ENCODE measurements around the gene TEKT2. TPM values are rescaled to one million over a fixed set of nuclear protein-coding genes. Genes with fewer than 3 reads are reported as not detected.

TEKT2 gene
- total and polyA plus RNA-seq, 2 of the 8 experiments (the other 6 are each of a cell fraction or from before 2014, with no cell fraction given), result 1.6 to 1.7 TPM

DNA sequence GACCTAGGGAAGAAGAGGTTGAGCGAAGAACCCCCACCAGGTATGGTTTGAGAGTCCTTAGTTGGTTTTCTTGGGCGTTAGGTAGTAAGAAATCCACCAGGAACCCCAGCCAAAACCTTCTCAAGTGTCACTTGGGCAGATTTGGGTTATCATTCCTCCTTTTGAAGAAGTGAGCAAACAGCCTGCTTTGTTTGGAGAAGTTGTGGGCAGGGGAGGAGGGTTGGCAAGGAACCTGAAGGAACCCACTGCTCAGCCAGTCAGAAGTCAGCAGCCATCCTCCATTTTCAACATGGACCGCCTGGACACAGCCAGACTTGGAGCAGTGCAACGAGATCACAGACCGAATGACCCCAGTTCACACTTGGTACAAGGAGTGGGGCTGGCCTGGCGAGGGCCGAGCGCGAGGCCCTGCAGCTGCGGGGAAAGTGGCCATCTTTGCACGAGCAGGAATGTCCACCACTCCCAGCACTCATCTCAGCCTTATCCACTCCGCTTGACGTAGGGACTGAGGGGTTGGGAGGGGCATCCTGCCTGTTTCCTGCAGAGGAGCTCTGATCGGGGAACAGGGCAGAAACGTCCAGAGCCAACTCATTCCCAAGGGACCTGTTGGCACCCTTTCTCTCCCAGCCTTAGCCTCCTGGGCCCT lies 12.0 kb downstream of the TEKT2 start:
- no peak for FAIRE-seq
- Histone ChIP-seq H3K9ac (replicated peaks in 1 of 4; ENCODE audit: extremely low read depth in 1 of 4, low read depth in 3 of 4, low read length in 3 of 4) (no peak overlapping the region), H3K14ac (ENCODE audit: insufficient read length) (no peak overlapping the region), H4K8ac (ENCODE audit: extremely low read depth, insufficient read depth, low read length) (no peak overlapping the region), H2BK20ac (ENCODE audit: low read length) (no peak overlapping the region), H3K4ac (replicated peaks; ENCODE audit: insufficient read length, low read depth, low read length) (no peak overlapping the region), H4K5ac (ENCODE audit: insufficient read length, low read depth, low read length) (no peak overlapping the region), H3K27ac (ENCODE audit: low read depth, low read length) (no peak overlapping the region), H2BK120ac (replicated peaks; ENCODE audit: low read depth, low read length) (no peak overlapping the region), H2AK5ac (ENCODE audit: low read depth, low read length) (no peak overlapping the region), H2BK12ac (ENCODE audit: low read depth, low read length) (no peak overlapping the region), H3K9me3 (ENCODE audit: insufficient read depth in 2 of 2, low read depth in 1 of 2, low read length in 1 of 2) (no peaks in the 10 kb centered on the region), H3K4me1 (replicated peaks in 1 of 4; ENCODE audit: control insufficient read depth in 3 of 4, insufficient read depth in 4 of 4, low read length in 3 of 4) (peaks cover 0 to 11% (median 7%) of the 10 kb centered on the region in 4 experiments; a peak in 3 of 7 replicates), H3K23ac (ENCODE audit: insufficient read length) (no peak overlapping the region), H4K91ac (replicated peaks; ENCODE audit: insufficient read length, low read length) (no peak overlapping the region), H3K56ac (replicated peaks; ENCODE audit: insufficient read length, low read depth, low read length) (no peak overlapping the region), H2BK15ac (ENCODE audit: low read length) (no peak overlapping the region), H2BK5ac (ENCODE audit: low read depth, low read length) (no peak overlapping the region), H3K79me1 (ENCODE audit: low read depth, low read length) (no peaks in the 10 kb centered on the region), H3K79me2 (ENCODE audit: control insufficient read depth in 1 of 2, insufficient read depth in 2 of 2, low read length in 2 of 2) (no peaks in the 10 kb centered on the region), H3K36me3 (ENCODE audit: control insufficient read depth in 2 of 4, insufficient read depth in 4 of 4, low read length in 3 of 4) (peaks cover 23 to 38% (median 33%) of the 10 kb centered on the region in 4 experiments), H4K20me1 (replicated peaks in 1 of 2; ENCODE audit: control insufficient read depth in 1 of 2, insufficient read depth in 2 of 2, low read length in 2 of 2) (peaks cover 0 to 5% of the 10 kb centered on the region in 2 experiments), H2AFZ (ENCODE audit: low read length) (no peak overlapping the region), H3K23me2 (ENCODE audit: low read depth, low read length) (no peaks in the 10 kb centered on the region), H3K27me3 (replicated peaks in 1 of 4; ENCODE audit: control insufficient read depth in 3 of 4, extremely low read depth in 1 of 4, insufficient read depth in 3 of 4, low read length in 3 of 4) (no peaks in the 10 kb centered on the region), H3K4me2 (ENCODE audit: insufficient read depth in 1 of 2, low read depth in 2 of 2, low read length in 2 of 2) (no peak overlapping the region), H3K4me3 (ENCODE audit: extremely low read depth in 1 of 4, insufficient read depth in 2 of 4, low read depth in 3 of 4, low read length in 4 of 4) (no peak overlapping the region), H3K18ac (ENCODE audit: extremely low read depth, low read length) (no peak overlapping the region)
- DNase-seq (ENCODE audit: low read depth in 1 of 2, low spot score in 2 of 2), result no peak
- WGBS, 2 experiments (ENCODE audit: extremely low coverage in 1 of 2, insufficient coverage in 1 of 2, insufficient read length in 1 of 2, insufficient replicate concordance in 2 of 2, low coverage in 1 of 2, low lambda C conversion rate in 2 of 2, missing lambda C conversion rate in 1 of 2), result 90% methylated on average over 15 of the region's 15 CpGs; no CpG with 5 or more reads in 1 of the 2 experiments
- CTCF ChIA-PET (ENCODE audit: partially characterized antibody), result interaction anchor here (0.6 to 32.6 kb wide), 13 partner anchors 8 to 298 kb away, joined by 3 to 738 read pairs (median 6); partner anchors contain the start of gene TRAPPC3
- TF ChIP-seq CEBPB (IDR thresholded peaks at IDR 0.05; ENCODE audit: low read depth, low read length), result no peak
- no peak for TF ChIP-seq EGR1 (IDR thresholded peaks at IDR 0.05; ENCODE audit: borderline replicate concordance, low read depth, low read length)
- TF ChIP-seq, protein P1, sequence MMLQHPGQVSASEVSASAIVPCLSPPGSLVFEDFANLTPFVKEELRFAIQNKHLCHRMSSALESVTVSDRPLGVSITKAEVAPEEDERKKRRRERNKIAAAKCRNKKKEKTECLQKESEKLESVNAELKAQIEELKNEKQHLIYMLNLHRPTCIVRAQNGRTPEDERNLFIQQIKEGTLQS (IDR thresholded peaks at IDR 0.05; ENCODE audit: insufficient read depth, low read depth, low read length), result no peak
- no peak for TF ChIP-seq TAF1 (IDR thresholded peaks at IDR 0.05; ENCODE audit: low read depth, low read length)
- TF ChIP-seq NRF1 (IDR thresholded peaks at IDR 0.05; ENCODE audit: low read depth, low read length), result no peak
- no peak for TF ChIP-seq POU5F1 (IDR thresholded peaks at IDR 0.05; ENCODE audit: low read depth, low read length)
- TF ChIP-seq TCF12 (IDR thresholded peaks at IDR 0.05; ENCODE audit: low read depth, low read length), result no peak
- TF ChIP-seq KDM5A (IDR thresholded peaks at IDR 0.05; ENCODE audit: low read length), result no peak
- no peak for TF ChIP-seq JUN (IDR thresholded peaks at IDR 0.05; ENCODE audit: low read depth, low read length)
- no peak for TF ChIP-seq TBP (IDR thresholded peaks at IDR 0.05; ENCODE audit: low read depth, low read length)
- TF ChIP-seq TEAD4 (IDR thresholded peaks at IDR 0.05; ENCODE audit: low read depth, low read length), result no peak
- TF ChIP-seq KDM4A (IDR thresholded peaks at IDR 0.05; ENCODE audit: low read depth, low read length, severe bottlenecking), result no peak
- POLR2A ChIA-PET (ENCODE audit: partially characterized antibody), result interaction anchor here (0.5 to 7.8 kb wide), 11 partner anchors 9 to 328 kb away, joined by 3 to 61 read pairs (median 6); partner anchors contain the start of gene TRAPPC3
